ENCODE results near the gene TSPAN9. TPM values are rescaled to one million over a fixed set of nuclear protein-coding genes. Genes with fewer than 3 reads are reported as not detected.

Gene TSPAN9
- total and polyA plus RNA-seq, 9 of the 15 experiments (the other 6 are each of a cell fraction or from before 2014, with no cell fraction given), result 0.23 to 2.1 (median 0.60) TPM; not detected in 2

- no peaks in the 10 kb centered on the region for H3K36me3 ChIP-seq (ENCODE audit: control insufficient read depth, insufficient read depth, low read length)
- no TSS peak for BruUV-seq (replicated peaks)
- in situ Hi-C loops (cut with MboI), result no loop called here
- peaks cover 2 to 25% of the 10 kb centered on the region in 2 experiments; a peak in 4 of 5 replicates for H3K27me3 ChIP-seq (ENCODE audit: control insufficient read depth in 2 of 2, insufficient read depth in 2 of 2, low read length in 2 of 2)
- H3K27ac ChIP-seq (ENCODE audit: extremely low read depth, low read depth, low read length), result no peak overlapping the region
- POLR2A ChIA-PET, result no interaction called here
- FAIRE-seq, result no peak
- ATAC-seq, result no peak
- H4K20me1 ChIP-seq (replicated peaks; ENCODE audit: control insufficient read depth, insufficient read depth, low read length), result no peaks in the 10 kb centered on the region
- 0% methylated on average over 3 of the region's 4 CpGs for WGBS (ENCODE audit: insufficient coverage, low coverage, missing lambda C conversion rate)
- no peak overlapping the region for H3K4me2 ChIP-seq (ENCODE audit: insufficient read depth, low read length)
- intact Hi-C loops (cut with micrococcal nuclease), result no loop called here
- H3K9me3 ChIP-seq (replicated peaks; ENCODE audit: control insufficient read depth, insufficient read depth, low read depth, low read length), result no peaks in the 10 kb centered on the region
- H3K4me3 ChIP-seq, result no peak overlapping the region
- H2AFZ ChIP-seq (ENCODE audit: low read depth, low read length), result no peak overlapping the region
- H3K9ac ChIP-seq (ENCODE audit: insufficient read depth in 1 of 2, low read depth in 2 of 2, low read length in 2 of 2), result no peak overlapping the region
- no peak for TF ChIP-seq PHTF2 (CRISPR knock-in tag; IDR thresholded peaks at IDR 0.05)
- TF ChIP-seq NR2C1 (IDR thresholded peaks at IDR 0.05), result no peak
- no peak for TF ChIP-seq NR2C1 (tag; IDR thresholded peaks at IDR 0.05)
- no peak for TF ChIP-seq SAP30 (IDR thresholded peaks at IDR 0.05; ENCODE audit: borderline replicate concordance, insufficient read depth, low read depth, low read length, poor library complexity, severe bottlenecking)
- no peak for TF ChIP-seq HLTF (IDR thresholded peaks at IDR 0.05)
- TF ChIP-seq RB1 (IDR thresholded peaks at IDR 0.05; ENCODE audit: low read depth), result no peak
- no peak for TF ChIP-seq HCFC1 (IDR thresholded peaks at IDR 0.05; ENCODE audit: low read depth, low read length)
- no peak for TF ChIP-seq MXI1 (IDR thresholded peaks at IDR 0.05; ENCODE audit: low read depth, low read length)
- no peak for TF ChIP-seq SAFB (IDR thresholded peaks at IDR 0.05; ENCODE audit: borderline replicate concordance, low read depth, low read length)
- TF ChIP-seq TRIM25 (IDR thresholded peaks at IDR 0.05; ENCODE audit: borderline replicate concordance), result no peak
- no peak for TF ChIP-seq ZNF395 (CRISPR knock-in tag; IDR thresholded peaks at IDR 0.05)
- TF ChIP-seq CEBPZ (IDR thresholded peaks at IDR 0.05; ENCODE audit: borderline replicate concordance, low read depth, low read length), result no peak
- TF ChIP-seq BCOR (IDR thresholded peaks at IDR 0.05), result no peak
- DNase-seq (ENCODE audit: extremely low read depth in 1 of 4, low spot score in 3 of 4), result no peak
- H3K79me2 ChIP-seq (ENCODE audit: control insufficient read depth, insufficient read depth, low read length), result no peaks in the 10 kb centered on the region
- H3K9me1 ChIP-seq (ENCODE audit: control insufficient read depth, insufficient read depth, low read length), result no peaks in the 10 kb centered on the region
- no peaks in the 10 kb centered on the region for H3K4me1 ChIP-seq (replicated peaks in 1 of 2; ENCODE audit: control insufficient read depth in 2 of 2, insufficient read depth in 2 of 2, low read length in 2 of 2)
- CTCF ChIA-PET (ENCODE audit: low intra/inter-chr PET ratio), result no interaction called here
Measured at GRCh38 chr12:3123729-3124128, 46.5 kb downstream of the TSPAN9 start.

Measured in K562 (cell line).